Stimulated activated CD4-positive, alpha-beta T cell treated with anti-CD3 and anti-CD28 coated beads, Interleukin-15, amount 100 ng/mL, for 48 hours (primary cell): ENCODE measurements around the gene ITPRIPL2.
A peak's percentile ranks its signal among the peaks of the same experiment; 100 is the strongest.

Experiments
- DNase-seq, 2 donors: peaks; one replicate each; pipeline ENCODE4 v3.0.0-alpha.2; 2020; ENCODE audit warnings: low read depth in 2 of 2

Gene ITPRIPL2

GRCh38 chr16:19093631-19094541 lies 19.9 kb upstream of the ITPRIPL2 start:
- no peak for DNase-seq

GRCh38 chr16:19094542-19095365 lies 19.0 kb upstream of the ITPRIPL2 start:
- DNase-seq = no peak

GRCh38 chr16:19095654-19096053 lies 18.1 kb upstream of the ITPRIPL2 start:
- DNase-seq = no peak

- DNase-seq = no peak
Measured at GRCh38 chr16:19098173-19098572, 15.6 kb upstream of the ITPRIPL2 start.

- DNase-seq = no peak
Measured at GRCh38 chr16:19102187-19102872, 11.4 kb upstream of the ITPRIPL2 start.

- no peak for DNase-seq
Measured at GRCh38 chr16:19104607-19105006, 9.2 kb upstream of the ITPRIPL2 start.

- DNase-seq = no peak
Measured at GRCh38 chr16:19105131-19105530, 8.6 kb upstream of the ITPRIPL2 start.

GRCh38 chr16:19105891-19106624 lies 7.7 kb upstream of the ITPRIPL2 start:
- DNase-seq = no peak

GRCh38 chr16:19106625-19107020 lies 7.1 kb upstream of the ITPRIPL2 start:
- no peak for DNase-seq

GRCh38 chr16:19108409-19109287 lies 5.1 kb upstream of the ITPRIPL2 start:
- no peak for DNase-seq

- DNase-seq = no peak
Measured at GRCh38 chr16:19109288-19109664, 4.5 kb upstream of the ITPRIPL2 start.

- DNase-seq = no peak
Measured at GRCh38 chr16:19110537-19111360, 3.0 kb upstream of the ITPRIPL2 start.

- DNase-seq = no peak
Measured at GRCh38 chr16:19112099-19112407, 1.7 kb upstream of the ITPRIPL2 start.

- no peak for DNase-seq
Measured at GRCh38 chr16:19114359-19115147, 789 bp downstream of the ITPRIPL2 start.

- no peak for DNase-seq
Measured at GRCh38 chr16:19115148-19116021, 1.6 kb downstream of the ITPRIPL2 start.

- no peak for DNase-seq
Measured at GRCh38 chr16:19116711-19117449, 3.1 kb downstream of the ITPRIPL2 start.

- DNase-seq = peak; percentile 34 to 36
Measured at GRCh38 chr16:19118938-19119431, 5.2 kb downstream of the ITPRIPL2 start.
